Transverse colon (tissue), 4 donors: Measurements from ENCODE around the gene CHST15.

Source experiments
- EP300 ChIP-seq: sonication (generic); formaldehyde crosslinking; IDR thresholded peaks from one replicate; pipeline ENCODE4 v1.6.1; 2017; ENCODE audit warnings: antibody characterized with exemption, low read depth
- POLR2A ChIP-seq: fragments of 450-650 bp; IDR thresholded peaks from one replicate; pipeline ENCODE4 v1.6.1; 2016; ENCODE audit warnings: antibody characterized with exemption, mild to moderate bottlenecking, moderate library complexity
- POLR2AphosphoS5 ChIP-seq, 3 donors: sonication (generic); formaldehyde crosslinking; IDR thresholded peaks; one replicate each; pipeline ENCODE4 v1.6.1; 2016; ENCODE audit warnings: antibody characterized with exemption in 3 of 3
- TF ChIP-seq, protein P1 (sequence below), 5 experiments: fragments of 200-600 bp in 3 of 5; fragments of 450-650 bp in 2 of 5; sonication (generic) in 3 of 5; IDR thresholded peaks; 1 replicate in 2 of 5; 2 replicates in 3 of 5; pipeline ENCODE4 v1.5.1; 2016 to 2017; ENCODE audit warnings: antibody characterized with exemption in 5 of 5, inconsistent platforms in 3 of 5, mild to moderate bottlenecking in 2 of 5, moderate library complexity in 1 of 5

DNA sequence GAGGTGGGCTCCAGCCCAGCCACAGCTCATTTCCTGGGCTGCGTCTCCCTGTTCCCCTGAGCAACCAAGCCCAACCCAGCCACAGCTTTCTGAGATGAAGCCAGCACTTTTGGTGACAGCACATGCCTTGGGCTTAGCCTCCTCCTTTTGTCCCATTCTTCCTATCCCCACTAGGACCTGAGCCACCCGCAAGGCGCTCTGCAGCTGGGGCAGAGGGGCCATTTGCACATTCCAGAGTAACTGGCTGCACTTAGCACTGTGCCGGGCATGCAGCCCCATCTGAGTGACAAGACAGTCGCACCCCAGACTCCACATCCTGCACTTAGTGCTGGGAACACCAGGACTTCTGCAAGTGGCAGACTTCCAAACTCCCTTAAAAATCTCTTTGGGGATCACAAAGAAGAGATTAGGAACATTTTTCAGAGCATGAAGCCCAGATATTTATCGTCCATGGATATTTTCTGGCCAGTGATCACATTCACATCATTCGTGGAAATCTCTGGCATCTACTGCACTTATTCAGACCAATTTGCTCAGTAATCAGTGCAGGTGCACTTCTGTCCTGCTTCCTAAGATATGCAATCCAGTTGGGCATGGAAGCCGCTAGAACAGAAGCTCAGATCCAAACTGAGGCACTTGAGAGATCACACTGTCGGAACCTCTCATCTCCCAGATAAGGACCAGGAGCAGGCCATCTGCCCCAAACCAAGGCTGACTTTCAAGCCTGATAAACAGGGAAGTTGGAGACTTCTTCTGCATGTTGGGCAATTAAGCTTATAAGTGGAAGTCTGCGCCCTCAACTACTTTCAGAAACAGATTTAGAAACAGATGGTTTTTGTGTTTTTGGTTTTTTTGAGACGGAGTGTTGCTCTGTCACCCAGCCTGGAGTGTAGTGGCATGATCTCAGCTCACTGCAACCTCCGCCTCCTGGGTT lies 26.4 kb downstream of the CHST15 start:
- TF ChIP-seq, protein P1, sequence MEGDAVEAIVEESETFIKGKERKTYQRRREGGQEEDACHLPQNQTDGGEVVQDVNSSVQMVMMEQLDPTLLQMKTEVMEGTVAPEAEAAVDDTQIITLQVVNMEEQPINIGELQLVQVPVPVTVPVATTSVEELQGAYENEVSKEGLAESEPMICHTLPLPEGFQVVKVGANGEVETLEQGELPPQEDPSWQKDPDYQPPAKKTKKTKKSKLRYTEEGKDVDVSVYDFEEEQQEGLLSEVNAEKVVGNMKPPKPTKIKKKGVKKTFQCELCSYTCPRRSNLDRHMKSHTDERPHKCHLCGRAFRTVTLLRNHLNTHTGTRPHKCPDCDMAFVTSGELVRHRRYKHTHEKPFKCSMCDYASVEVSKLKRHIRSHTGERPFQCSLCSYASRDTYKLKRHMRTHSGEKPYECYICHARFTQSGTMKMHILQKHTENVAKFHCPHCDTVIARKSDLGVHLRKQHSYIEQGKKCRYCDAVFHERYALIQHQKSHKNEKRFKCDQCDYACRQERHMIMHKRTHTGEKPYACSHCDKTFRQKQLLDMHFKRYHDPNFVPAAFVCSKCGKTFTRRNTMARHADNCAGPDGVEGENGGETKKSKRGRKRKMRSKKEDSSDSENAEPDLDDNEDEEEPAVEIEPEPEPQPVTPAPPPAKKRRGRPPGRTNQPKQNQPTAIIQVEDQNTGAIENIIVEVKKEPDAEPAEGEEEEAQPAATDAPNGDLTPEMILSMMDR (IDR thresholded peaks at IDR 0.05), result no peak
- TF ChIP-seq POLR2A, result no peak
- no peak for TF ChIP-seq POLR2AphosphoS5 (IDR thresholded peaks at IDR 0.05)
- TF ChIP-seq EP300, result no peak
